DMS53 treated with DMSO at 0.1 percent for 48 hours (cell line): ENCODE data around the gene PRR20E.
"Not testable (repeated sequence)": the region's sequence is repeated elsewhere in the genome, so short reads cannot be mapped to it uniquely, and the experiment has no call there.

Experiments
- DNase-seq: peaks from one replicate; lab custom pipeline; 2025; ENCODE audit not compliant: unreplicated experiment; lab: John Stamatoyannopoulos, UW

Gene PRR20E

GRCh38 chr13:57166897-57167296, at the start of gene PRR20E:
PRR20E (plus strand) TSS chr13:57167197; CDS start chr13:57167584, 387 bp downstream.
- DNase-seq, result not testable (repeated sequence)

GRCh38 chr13:57123681-57124080, 43.3 kb upstream of the PRR20E start:
- no peak for DNase-seq

GRCh38 chr13:57128909-57129308, 38.1 kb upstream of the PRR20E start:
- DNase-seq, result no peak

GRCh38 chr13:57136093-57136492, 30.9 kb upstream of the PRR20E start:
- no peak for DNase-seq

GRCh38 chr13:57137585-57137984, 29.4 kb upstream of the PRR20E start:
- DNase-seq, result no peak

- DNase-seq, result no peak
These were observed 28.0 kb upstream of the PRR20E start for GRCh38 chr13:57138988-57139387.

- not testable (repeated sequence) for DNase-seq
These were observed 27.2 kb upstream of the PRR20E start for GRCh38 chr13:57139781-57140180.

- not testable (repeated sequence) for DNase-seq
These were observed 26.6 kb upstream of the PRR20E start, which contains the start of gene PRR20A for GRCh38 chr13:57140235-57140968. PRR20A (plus strand) TSS chr13:57140918; CDS start chr13:57141305, 387 bp downstream.

- DNase-seq, result not testable (repeated sequence)
These were observed 19.8 kb upstream of the PRR20E start, which contains the start of gene PRR20B for GRCh38 chr13:57147188-57147587. PRR20B (plus strand) TSS chr13:57147488; CDS start chr13:57147875, 387 bp downstream.

- not testable (repeated sequence) for DNase-seq
These were observed 18.9 kb upstream of the PRR20E start for GRCh38 chr13:57148106-57148505.

GRCh38 chr13:57153761-57154160, 13.2 kb upstream of the PRR20E start, which contains the start of gene PRR20C:
PRR20C (plus strand) TSS chr13:57154061; CDS start chr13:57154448, 387 bp downstream.
- DNase-seq, result not testable (repeated sequence)

GRCh38 chr13:57160332-57160731, 6.7 kb upstream of the PRR20E start, which contains the start of gene PRR20D:
PRR20D (plus strand) TSS chr13:57160632; CDS start chr13:57161019, 387 bp downstream.
- not testable (repeated sequence) for DNase-seq

GRCh38 chr13:57191667-57192066, 24.7 kb downstream of the PRR20E start:
- no peak for DNase-seq

- no peak for DNase-seq
These were observed 46.0 kb downstream of the PRR20E start for GRCh38 chr13:57212989-57213388.
